Measurements from ENCODE around the gene CRB2. TPM values are rescaled to one million over a fixed set of nuclear protein-coding genes. Genes with fewer than 3 reads are reported as not detected.

CRB2 gene
- total RNA-seq (2014; rRNA removed; shearing (Covaris generic)), result 0.08 TPM in 1 of 2 replicates, not detected in the other

DNA sequence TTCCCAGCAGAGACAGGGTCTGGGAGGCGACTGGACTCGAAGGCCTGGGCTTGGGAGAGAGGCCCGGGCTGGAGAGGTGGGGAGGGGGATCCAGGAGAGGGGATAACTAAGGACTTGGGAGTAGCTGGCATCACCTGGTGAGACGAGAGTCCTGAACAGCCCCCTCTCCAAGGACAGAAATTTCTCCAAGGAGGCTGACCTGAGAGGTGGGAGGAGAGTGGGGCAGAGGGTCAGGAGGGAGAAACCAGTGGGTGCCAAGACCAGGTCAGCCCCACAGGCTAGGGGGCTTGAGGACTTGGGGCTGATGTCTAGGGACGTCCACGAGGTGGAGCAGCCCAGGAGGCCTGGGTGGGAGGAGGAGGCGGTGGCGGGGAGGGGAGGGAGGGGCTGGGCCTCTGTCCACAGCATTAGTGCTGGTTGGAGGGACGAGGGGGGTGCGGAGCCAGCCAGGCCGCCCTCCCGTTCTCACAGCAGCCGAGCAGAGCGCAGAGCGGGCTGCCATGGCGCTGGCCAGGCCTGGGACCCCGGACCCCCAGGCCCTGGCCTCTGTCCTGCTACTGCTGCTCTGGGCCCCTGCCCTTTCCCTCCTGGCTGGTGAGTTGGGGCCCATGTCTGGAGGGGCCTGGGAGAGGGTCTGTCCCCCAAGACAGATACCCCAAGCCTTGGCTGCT lies at the start of gene CRB2:
CRB2 (plus strand) TSS at position 437 of the 671 bp plus-strand sequence; CDS start at position 501, 64 bp downstream.
- H3K4me1 ChIP-seq, result peaks cover 18% of the 10 kb centered on the region
- no peak within 1 kb of the TSS for H3K27ac ChIP-seq
- DNase-seq, result peak; percentile 69 to 71
- peaks cover 9% of the 10 kb centered on the region for H3K27me3 ChIP-seq
- no peak within 1 kb of the TSS for H3K4me3 ChIP-seq
- H3K9me3 ChIP-seq (replicated peaks), result no peaks in the 10 kb centered on the region
- H3K36me3 ChIP-seq, result no peaks in the 10 kb centered on the region

DNA sequence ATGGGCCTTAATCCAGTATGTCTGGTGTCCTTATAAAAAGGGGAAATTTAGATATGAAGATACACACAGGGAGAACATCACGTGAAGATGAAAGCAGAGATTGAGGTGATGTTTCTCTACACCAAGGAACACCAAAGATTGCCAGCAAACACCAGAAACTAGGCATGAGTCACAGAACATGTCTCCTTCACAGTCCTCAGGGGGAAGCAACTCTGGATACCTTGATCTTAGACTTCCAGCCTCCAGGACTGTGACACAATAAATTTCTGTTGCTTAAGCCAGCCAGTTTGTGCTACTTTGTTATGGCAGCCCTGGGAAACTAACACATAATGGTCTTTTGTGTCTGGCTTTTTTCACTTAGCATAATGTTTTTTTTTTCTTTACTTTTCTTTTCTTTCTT lies 46.4 kb upstream of the CRB2 start:
- Histone ChIP-seq H3K27me3 (0 out of 2 replicates have a peak, but pooled peaks cover 7% of the 10 kb centered on the region), H3K36me3 (no peaks in the 10 kb centered on the region), H3K27ac (no peak overlapping the region), H3K4me1 (peaks cover 2% of the 10 kb centered on the region; the same call in 1 of the 2 replicates), H3K9me3 (replicated peaks) (no peaks in the 10 kb centered on the region), H3K4me3 (no peak overlapping the region)
- no peak for DNase-seq

DNA sequence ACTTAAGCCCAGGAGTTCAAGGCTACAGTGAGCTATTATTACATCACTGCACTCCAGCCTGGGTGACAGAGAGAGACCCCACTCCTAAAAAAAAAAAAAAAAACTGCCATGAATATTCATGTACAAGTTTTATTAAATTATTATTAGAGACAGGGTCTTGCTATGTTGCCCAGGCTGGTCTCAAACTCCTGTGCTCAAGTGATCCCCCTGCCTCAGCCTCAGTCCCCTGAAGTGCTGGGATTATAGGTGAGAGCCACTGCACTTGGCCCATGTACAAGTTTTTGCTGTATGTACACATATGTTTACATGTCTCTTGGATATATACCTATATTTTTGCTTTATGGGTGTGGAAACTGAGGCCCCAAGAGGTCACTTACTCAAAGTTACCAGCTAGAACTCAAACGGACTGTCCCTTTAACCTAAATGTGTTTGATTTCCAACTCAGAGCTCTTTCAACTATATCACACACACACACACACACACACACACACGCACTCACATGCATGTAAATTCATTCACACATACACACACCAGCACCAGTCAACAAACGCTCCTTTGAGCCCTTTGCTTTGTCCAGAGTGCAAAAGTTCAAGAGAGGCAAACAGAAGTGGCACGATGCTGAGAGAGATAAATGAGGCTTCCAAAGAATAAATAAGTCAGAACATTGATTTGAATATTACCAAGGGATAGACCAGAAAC lies 45.3 kb upstream of the CRB2 start:
- H3K27ac ChIP-seq, result no peak overlapping the region
- H3K4me1 ChIP-seq, result no peaks in the 10 kb centered on the region
- H3K9me3 ChIP-seq (replicated peaks), result no peaks in the 10 kb centered on the region
- DNase-seq, result no peak
- H3K27me3 ChIP-seq, result 0 out of 2 replicates have a peak, but pooled peaks cover 3% of the 10 kb centered on the region
- H3K36me3 ChIP-seq, result no peaks in the 10 kb centered on the region
- H3K4me3 ChIP-seq, result no peak overlapping the region

DNA sequence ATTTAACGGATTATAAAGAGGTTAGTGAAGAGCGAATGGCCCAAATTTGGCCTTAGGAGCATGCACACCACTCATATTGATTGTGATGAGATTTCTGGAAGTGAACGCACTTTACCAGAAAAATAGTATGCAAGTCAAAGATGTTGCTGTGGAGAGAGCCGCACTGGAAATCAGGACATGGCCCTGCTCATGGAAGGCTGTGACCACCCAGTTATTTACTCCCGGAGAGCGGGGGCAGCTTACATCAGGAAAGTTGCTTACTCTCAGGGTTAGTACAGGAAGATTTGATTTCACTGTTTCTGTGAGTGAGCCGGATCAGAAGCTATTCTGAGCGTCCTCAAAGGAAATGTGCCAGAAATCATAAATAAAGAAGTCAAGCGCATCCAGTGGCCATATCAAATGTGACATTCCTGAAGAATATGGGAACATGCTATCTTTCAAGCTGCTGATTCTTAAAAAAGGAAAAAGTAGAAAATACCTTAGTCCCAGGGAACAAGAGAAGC lies 44.7 kb upstream of the CRB2 start:
- no peak for DNase-seq
- Histone ChIP-seq H3K4me3 (no peak overlapping the region), H3K27ac (no peak overlapping the region), H3K36me3 (no peaks in the 10 kb centered on the region), H3K27me3 (no peaks in the 10 kb centered on the region), H3K9me3 (replicated peaks) (no peaks in the 10 kb centered on the region), H3K4me1 (no peaks in the 10 kb centered on the region)

DNA sequence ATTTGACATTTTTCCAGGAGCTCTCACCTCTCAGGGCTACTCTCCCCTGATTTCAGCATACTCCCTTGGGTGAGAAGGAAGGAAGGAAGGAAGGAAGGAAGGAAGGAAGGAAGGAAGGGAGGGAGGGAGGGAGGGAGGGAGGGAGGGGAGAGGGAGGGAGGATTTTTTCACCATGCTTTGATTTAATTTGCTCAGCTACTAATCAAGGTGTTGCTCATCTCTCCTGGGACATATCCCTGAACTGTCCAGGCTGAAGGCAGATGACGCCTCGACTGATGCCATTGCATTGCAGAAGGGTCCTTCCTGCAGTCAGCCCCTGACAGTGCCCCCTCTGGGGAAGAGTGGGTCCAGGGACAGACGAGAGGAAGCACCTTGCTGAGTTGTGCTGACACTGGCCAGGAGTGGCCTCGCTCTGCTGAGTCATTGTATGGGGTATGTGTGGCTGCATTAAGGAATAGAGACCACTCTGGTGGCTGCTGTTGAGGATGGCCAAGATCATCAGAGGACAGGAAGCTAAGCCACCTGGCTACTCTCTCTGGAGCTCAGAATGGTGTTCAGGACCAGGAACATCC lies 43.6 kb upstream of the CRB2 start:
- Histone ChIP-seq H3K36me3 (no peaks in the 10 kb centered on the region), H3K27me3 (no peaks in the 10 kb centered on the region), H3K27ac (no peak overlapping the region), H3K4me1 (no peaks in the 10 kb centered on the region), H3K9me3 (replicated peaks) (no peaks in the 10 kb centered on the region), H3K4me3 (no peak overlapping the region)
- DNase-seq, result no peak

DNA sequence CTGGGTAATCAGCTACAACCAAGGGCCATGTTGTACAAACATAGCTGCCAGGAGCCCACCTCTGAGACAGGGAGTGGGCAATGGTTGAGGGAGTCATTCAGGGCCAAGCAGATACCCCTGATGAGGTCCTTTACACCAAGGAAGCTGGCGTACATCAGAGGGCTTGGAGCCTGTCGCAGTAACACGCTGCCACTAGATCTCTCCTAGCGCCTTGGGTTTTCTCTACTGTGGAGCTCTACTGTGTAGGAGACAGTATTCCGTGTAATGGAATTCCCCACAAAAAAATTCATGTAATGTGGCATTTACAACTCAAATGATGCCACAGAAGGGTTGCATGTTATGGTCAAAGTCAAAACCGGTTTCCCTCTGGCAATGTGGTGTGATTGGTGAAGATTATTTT lies 41.4 kb upstream of the CRB2 start:
- Histone ChIP-seq H3K27ac (no peak overlapping the region), H3K9me3 (replicated peaks) (no peaks in the 10 kb centered on the region), H3K36me3 (no peaks in the 10 kb centered on the region), H3K27me3 (peaks cover 14% of the 10 kb centered on the region), H3K4me1 (no peaks in the 10 kb centered on the region), H3K4me3 (no peak overlapping the region)
- DNase-seq, result no peak

DNA sequence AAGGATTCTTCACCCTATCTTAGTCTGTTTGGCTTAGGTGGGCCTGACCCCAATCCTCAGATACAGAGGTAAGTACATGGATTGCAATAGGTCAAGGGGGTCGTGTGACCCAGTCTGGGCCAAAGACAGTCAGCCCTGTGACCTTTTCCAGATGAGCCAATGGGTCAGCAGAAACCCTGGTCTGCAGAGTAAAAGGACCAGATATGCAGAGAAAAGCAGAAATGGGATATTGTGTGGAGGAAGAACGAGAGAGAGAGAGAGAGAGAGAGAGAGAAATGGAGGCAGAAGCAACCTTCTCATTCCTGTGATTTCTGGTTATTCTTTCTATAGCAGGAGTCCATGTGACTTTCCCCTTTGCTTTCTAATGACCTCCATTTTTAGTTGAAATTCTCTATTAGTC lies 40.4 kb upstream of the CRB2 start:
- Histone ChIP-seq H3K27ac (no peak overlapping the region), H3K36me3 (no peaks in the 10 kb centered on the region), H3K4me3 (no peak overlapping the region)

DNA sequence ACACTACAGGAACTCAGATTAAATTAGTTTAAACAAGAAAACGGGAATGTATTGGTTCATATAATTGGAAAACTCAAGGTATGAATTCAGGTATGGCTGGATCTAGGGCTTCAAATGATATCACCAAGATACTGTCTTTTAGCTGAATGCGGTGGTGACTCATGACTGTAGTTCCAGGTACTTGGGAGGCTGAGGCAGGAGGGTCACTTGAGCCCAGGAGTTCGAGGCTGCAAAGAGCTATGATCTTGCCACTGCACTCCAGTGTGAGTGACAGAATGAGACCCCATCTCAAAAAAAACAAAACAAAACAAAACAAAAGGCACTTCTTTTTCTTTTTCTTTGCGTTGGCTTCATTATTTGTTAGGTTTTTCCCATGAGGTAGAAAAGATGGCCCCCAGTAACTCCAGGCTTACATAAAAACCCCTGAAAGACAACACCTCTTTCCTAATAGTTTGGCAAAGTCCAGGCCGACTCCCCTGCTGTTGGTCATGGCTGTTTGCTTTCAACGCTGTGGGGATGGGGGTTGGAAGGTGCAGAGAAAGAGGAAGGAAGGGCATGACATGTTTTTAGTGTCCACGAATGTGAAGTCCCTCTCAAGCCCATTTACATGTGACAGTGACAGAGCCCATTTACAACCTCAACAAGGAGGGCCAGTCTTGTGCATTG lies 39.8 kb upstream of the CRB2 start:
- Histone ChIP-seq H3K36me3 (no peaks in the 10 kb centered on the region), H3K4me3 (no peak overlapping the region), H3K9me3 (replicated peaks) (no peaks in the 10 kb centered on the region), H3K27ac (no peak overlapping the region), H3K27me3 (peaks cover 16% of the 10 kb centered on the region), H3K4me1 (no peaks in the 10 kb centered on the region)
- no peak for DNase-seq

More for the DNA sequence above, 40.4 kb upstream of the CRB2 start:
- H3K4me1 ChIP-seq, result no peaks in the 10 kb centered on the region
- H3K27me3 ChIP-seq, result peaks cover 16% of the 10 kb centered on the region
- H3K9me3 ChIP-seq (replicated peaks), result no peaks in the 10 kb centered on the region
- no peak for DNase-seq

DNA sequence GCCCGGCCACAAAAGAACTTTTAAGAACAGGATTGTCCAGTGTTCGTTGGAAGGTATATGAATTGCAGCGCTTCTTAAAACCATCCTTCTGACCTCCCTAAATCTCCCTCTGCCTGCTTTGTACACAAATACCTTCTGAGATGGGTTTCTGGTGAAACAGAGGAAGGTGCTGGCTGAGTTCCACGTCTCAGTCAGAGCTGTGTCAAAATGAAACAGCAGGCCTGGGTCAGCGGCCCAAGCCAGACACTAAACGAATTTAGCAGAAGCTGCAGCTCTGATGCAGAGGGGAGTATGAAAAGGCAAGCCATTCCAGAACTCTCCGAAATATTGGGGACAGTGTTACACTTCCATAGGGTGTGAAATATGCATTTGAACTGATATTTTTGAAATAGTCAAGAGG lies 37.8 kb upstream of the CRB2 start:
- Histone ChIP-seq H3K4me3 (no peak overlapping the region), H3K4me1 (no peaks in the 10 kb centered on the region; the same call in 1 of the 2 replicates), H3K27ac (no peak overlapping the region), H3K36me3 (no peaks in the 10 kb centered on the region), H3K27me3 (peaks cover 16% of the 10 kb centered on the region), H3K9me3 (replicated peaks) (no peaks in the 10 kb centered on the region)
- no peak for DNase-seq

DNA sequence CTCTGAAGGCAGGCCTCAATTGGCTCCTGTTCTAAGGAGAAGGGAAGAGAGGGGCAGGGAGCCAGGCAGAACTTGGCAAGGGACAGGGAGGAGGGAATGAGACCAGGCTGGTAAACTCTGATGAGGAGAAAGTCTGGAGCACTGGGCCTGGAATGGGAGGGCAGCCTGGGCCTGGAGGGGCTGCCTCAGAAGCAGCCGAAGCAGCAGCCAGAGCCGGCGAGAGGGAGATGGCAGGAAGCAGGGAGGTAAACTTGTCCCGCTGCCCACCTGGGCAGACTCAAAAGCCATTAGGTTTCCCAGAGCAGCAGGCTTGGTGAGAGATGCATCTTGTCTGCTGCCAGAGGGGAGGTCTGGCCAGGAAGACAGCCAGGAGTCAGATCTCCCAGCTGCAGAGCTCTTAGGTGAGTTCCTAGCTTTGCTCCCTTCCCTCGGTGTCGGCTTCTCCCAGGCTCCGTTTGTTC lies 37.0 kb upstream of the CRB2 start:
- Histone ChIP-seq H3K27ac (no peak overlapping the region), H3K4me1 (no peaks in the 10 kb centered on the region; the same call in 1 of the 2 replicates), H3K36me3 (no peaks in the 10 kb centered on the region), H3K27me3 (peaks cover 16% of the 10 kb centered on the region), H3K9me3 (replicated peaks) (no peaks in the 10 kb centered on the region), H3K4me3 (no peak overlapping the region)
- DNase-seq, result no peak

DNA sequence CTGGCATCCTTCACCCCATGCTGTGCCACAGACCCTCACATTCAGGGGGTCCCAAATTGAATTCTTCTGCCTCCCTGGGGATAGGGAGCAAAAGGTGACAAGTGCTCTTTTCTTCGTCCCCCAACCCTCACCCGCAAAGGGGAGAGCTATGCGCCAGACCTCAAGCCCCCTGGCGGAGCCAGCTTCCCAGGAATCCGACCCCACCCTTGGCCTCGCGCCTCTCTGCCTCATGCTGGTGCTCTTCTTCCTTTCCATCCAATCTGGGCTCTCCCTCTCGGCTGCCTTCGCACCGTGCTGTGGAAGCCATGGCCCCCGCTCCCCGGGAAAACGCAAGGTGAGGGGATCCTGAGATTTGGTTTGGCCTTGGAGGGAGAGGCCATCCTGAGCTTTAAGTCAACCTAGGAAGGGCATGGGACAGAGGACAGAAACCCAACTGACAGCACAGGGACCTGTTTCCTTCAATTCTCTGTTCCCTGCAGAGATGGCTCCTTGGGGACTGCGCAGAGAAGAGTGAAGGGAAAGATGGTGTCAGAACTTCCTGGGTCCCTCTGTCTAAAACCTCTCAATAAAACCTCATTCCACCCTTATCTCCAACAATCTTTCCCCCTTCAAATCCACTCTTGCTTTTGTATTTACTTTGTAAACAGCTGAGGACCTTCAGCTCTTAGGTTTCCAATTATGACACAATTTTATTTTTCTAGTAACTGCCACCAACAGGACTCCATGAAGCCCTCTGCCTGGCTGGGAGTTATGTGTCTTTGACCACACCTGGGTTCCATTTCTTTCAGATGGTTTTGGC lies 36.3 kb upstream of the CRB2 start:
- Histone ChIP-seq H3K27ac (no peak overlapping the region), H3K4me3 (no peak overlapping the region), H3K27me3 (peaks cover 16% of the 10 kb centered on the region), H3K36me3 (no peaks in the 10 kb centered on the region), H3K4me1 (no peaks in the 10 kb centered on the region; the same call in 1 of the 2 replicates), H3K9me3 (replicated peaks) (no peaks in the 10 kb centered on the region)
- DNase-seq, result no peak

DNA sequence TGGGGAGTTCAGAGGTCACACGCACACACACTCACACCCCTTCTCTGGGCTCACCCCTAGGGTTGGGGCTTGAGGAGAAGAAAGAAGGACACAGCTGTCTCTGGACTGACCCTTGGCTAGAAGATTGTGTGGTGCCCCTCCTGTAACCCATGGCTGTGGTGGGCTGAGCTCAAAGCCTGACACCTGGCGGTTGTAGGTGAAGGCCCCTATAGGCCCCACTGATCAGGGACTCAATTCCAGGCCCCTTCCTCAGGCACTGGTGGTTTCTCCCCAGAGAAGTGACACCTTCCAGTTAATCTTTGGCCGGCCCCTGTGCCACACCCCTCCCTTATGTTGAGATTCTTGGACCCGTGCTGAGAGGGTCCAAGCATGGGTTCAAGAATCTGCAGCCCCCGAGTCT lies 35.2 kb upstream of the CRB2 start:
- no peak for DNase-seq
- no peaks in the 10 kb centered on the region for H3K9me3 ChIP-seq (replicated peaks)
- H3K27me3 ChIP-seq, result peaks cover 16% of the 10 kb centered on the region
- no peak overlapping the region for H3K4me3 ChIP-seq
- H3K4me1 ChIP-seq, result peaks cover 2% of the 10 kb centered on the region; the same call in 1 of the 2 replicates
- no peak overlapping the region for H3K27ac ChIP-seq
- H3K36me3 ChIP-seq, result no peaks in the 10 kb centered on the region

DNA sequence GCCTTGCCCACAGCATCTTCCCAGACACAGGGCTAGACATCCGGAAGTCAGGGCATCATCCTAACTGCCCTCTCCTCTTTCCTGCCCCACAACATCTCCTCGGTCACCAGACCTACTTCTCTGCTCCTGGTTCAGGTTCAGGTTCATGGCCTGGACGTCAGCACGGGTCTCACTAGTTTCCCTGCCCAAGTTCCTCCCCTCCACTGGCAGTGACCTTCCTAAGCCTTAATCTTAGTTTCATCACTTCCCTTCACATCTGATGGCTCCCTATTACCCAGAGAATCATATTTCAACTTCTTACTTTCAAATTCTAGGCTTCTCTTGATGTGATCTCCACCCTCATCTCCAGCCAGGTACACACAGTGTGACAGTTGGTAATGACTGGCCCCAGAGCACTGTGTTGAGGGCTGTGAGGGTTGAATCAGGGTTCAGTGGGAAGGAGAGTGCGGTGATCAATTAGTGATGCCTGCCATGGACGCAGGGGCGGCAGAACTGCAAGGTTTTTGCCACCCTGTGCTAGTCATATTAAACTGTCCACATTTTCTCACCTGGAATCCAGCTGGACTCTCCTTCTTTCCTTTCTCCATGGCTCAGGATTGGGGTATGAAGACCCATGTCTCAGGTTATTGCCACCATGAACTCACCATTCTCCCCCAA lies 34.3 kb upstream of the CRB2 start:
- DNase-seq, result no peak
- no peak overlapping the region for H3K4me3 ChIP-seq
- peaks cover 4% of the 10 kb centered on the region; the same call in 1 of the 2 replicates for H3K4me1 ChIP-seq
- H3K36me3 ChIP-seq, result no peaks in the 10 kb centered on the region
- peaks cover 16% of the 10 kb centered on the region for H3K27me3 ChIP-seq
- no peak overlapping the region for H3K27ac ChIP-seq
- no peaks in the 10 kb centered on the region for H3K9me3 ChIP-seq (replicated peaks)

Measured in SJCRH30 (cell line).